Measurements from ENCODE around the gene ASB15.

Gene ASB15

GRCh38 chr7:123570390-123571182, 31.0 kb upstream of the ASB15 start:
- no peaks in the 10 kb centered on the region for H4K20me1 ChIP-seq (ENCODE audit: insufficient read depth, low read length)
- no peaks in the 10 kb centered on the region for H3K9me3 ChIP-seq (ENCODE audit: insufficient read depth, low read length, severe bottlenecking)
- H3K4me1 ChIP-seq (ENCODE audit: insufficient read depth, low read length), result no peaks in the 10 kb centered on the region
- H3K4me2 ChIP-seq (ENCODE audit: insufficient read depth, low read length), result no peak overlapping the region
- H3K27me3 ChIP-seq (ENCODE audit: insufficient read depth, low read length, poor library complexity), result no peaks in the 10 kb centered on the region
- no peak overlapping the region for H3K27ac ChIP-seq (ENCODE audit: low read length)
- H3K9ac ChIP-seq (ENCODE audit: low read depth, low read length), result no peak overlapping the region
- no peak overlapping the region for H3K4me3 ChIP-seq (ENCODE audit: low read depth in 1 of 2, low read length in 2 of 2)
- H2AFZ ChIP-seq (ENCODE audit: low read depth, low read length), result no peak overlapping the region
- DNase-seq, result no peak
- no peaks in the 10 kb centered on the region for H3K79me2 ChIP-seq (ENCODE audit: insufficient read depth, low read length)
- TF ChIP-seq EZH2 (IDR thresholded peaks at IDR 0.05; ENCODE audit: borderline replicate concordance, low read depth, low read length, severe bottlenecking) (no peak), CTCF (IDR thresholded peaks at IDR 0.05; ENCODE audit: borderline replicate concordance, extremely low read depth, low read length, poor library complexity, severe bottlenecking) (no peak)
- H3K36me3 ChIP-seq (ENCODE audit: insufficient read depth, low read length), result no peaks in the 10 kb centered on the region
- ATAC-seq (ENCODE audit: insufficient read depth, low read depth), result no peak

- Histone ChIP-seq H3K4me2 (ENCODE audit: insufficient read depth, low read length) (no peak overlapping the region), H3K9me3 (ENCODE audit: insufficient read depth, low read length, severe bottlenecking) (no peaks in the 10 kb centered on the region), H3K27me3 (ENCODE audit: insufficient read depth, low read length, poor library complexity) (no peaks in the 10 kb centered on the region), H4K20me1 (ENCODE audit: insufficient read depth, low read length) (no peaks in the 10 kb centered on the region), H3K79me2 (ENCODE audit: insufficient read depth, low read length) (no peaks in the 10 kb centered on the region), H3K27ac (ENCODE audit: low read length) (no peak overlapping the region), H3K9ac (ENCODE audit: low read depth, low read length) (no peak overlapping the region), H3K4me1 (ENCODE audit: insufficient read depth, low read length) (no peaks in the 10 kb centered on the region), H3K4me3 (ENCODE audit: low read depth in 1 of 2, low read length in 2 of 2) (no peak overlapping the region), H3K36me3 (ENCODE audit: insufficient read depth, low read length) (no peaks in the 10 kb centered on the region), H2AFZ (ENCODE audit: low read depth, low read length) (no peak overlapping the region)
- DNase-seq, result no peak
- TF ChIP-seq EZH2 (IDR thresholded peaks at IDR 0.05; ENCODE audit: borderline replicate concordance, low read depth, low read length, severe bottlenecking) (no peak), CTCF (IDR thresholded peaks at IDR 0.05; ENCODE audit: borderline replicate concordance, extremely low read depth, low read length, poor library complexity, severe bottlenecking) (no peak)
- no peak for ATAC-seq (ENCODE audit: insufficient read depth, low read depth)
Measured at GRCh38 chr7:123571187-123571586, 30.4 kb upstream of the ASB15 start.

- H3K27me3 ChIP-seq (ENCODE audit: insufficient read depth, low read length, poor library complexity), result no peaks in the 10 kb centered on the region
- TF ChIP-seq EZH2 (IDR thresholded peaks at IDR 0.05; ENCODE audit: borderline replicate concordance, low read depth, low read length, severe bottlenecking) (no peak), CTCF (IDR thresholded peaks at IDR 0.05; ENCODE audit: borderline replicate concordance, extremely low read depth, low read length, poor library complexity, severe bottlenecking) (no peak)
- H3K9me3 ChIP-seq (ENCODE audit: insufficient read depth, low read length, severe bottlenecking), result no peaks in the 10 kb centered on the region
- no peak overlapping the region for H3K4me3 ChIP-seq (ENCODE audit: low read depth in 1 of 2, low read length in 2 of 2)
- H4K20me1 ChIP-seq (ENCODE audit: insufficient read depth, low read length), result no peaks in the 10 kb centered on the region
- H3K79me2 ChIP-seq (ENCODE audit: insufficient read depth, low read length), result no peaks in the 10 kb centered on the region
- no peaks in the 10 kb centered on the region for H3K4me1 ChIP-seq (ENCODE audit: insufficient read depth, low read length)
- no peaks in the 10 kb centered on the region for H3K36me3 ChIP-seq (ENCODE audit: insufficient read depth, low read length)
- no peak overlapping the region for H2AFZ ChIP-seq (ENCODE audit: low read depth, low read length)
- DNase-seq, result no peak
- no peak overlapping the region for H3K27ac ChIP-seq (ENCODE audit: low read length)
- no peak overlapping the region for H3K9ac ChIP-seq (ENCODE audit: low read depth, low read length)
- no peak overlapping the region for H3K4me2 ChIP-seq (ENCODE audit: insufficient read depth, low read length)
- no peak for ATAC-seq (ENCODE audit: insufficient read depth, low read depth)
Measured at GRCh38 chr7:123571684-123572083, 29.9 kb upstream of the ASB15 start.
